SK-N-SH treated with all-trans-retinoic acid at 6 μM for 48 hours (cell line): ENCODE results near the gene SEC14L5.

Source experiments
- ATAC-seq: fragments of 200-7000 bp; cut with Tn5 transposase; 3 replicates; pipeline ENCODE4 v1.9.1; 2020; ENCODE audit warnings: mild to moderate bottlenecking, moderate library complexity
- ARNTL ChIP-seq: fragments of 450-650 bp; formaldehyde crosslinking; IDR thresholded peaks from 2 replicates; pipeline ENCODE4 v1.5.0; 2020; ENCODE audit warnings: low read depth, mild to moderate bottlenecking, moderate library complexity, borderline replicate concordance
- BACH2 ChIP-seq: fragments of 250-450 bp; sonication (Bioruptor Pico); IDR thresholded peaks from 2 replicates; pipeline ENCODE4 v1.9.0; 2021; ENCODE audit warnings: mild to moderate bottlenecking, borderline replicate concordance
- CREB5 ChIP-seq: fragments of 250-450 bp; sonication (Bioruptor Pico); IDR thresholded peaks from 2 replicates; pipeline ENCODE4 v1.5.1; 2020; ENCODE audit warnings: low read depth, mild to moderate bottlenecking, moderate library complexity
- CSDC2 ChIP-seq: fragments of 250-450 bp; sonication (Bioruptor Pico); IDR thresholded peaks from 2 replicates; pipeline ENCODE4 v1.5.0; 2020; ENCODE audit warnings: mild to moderate bottlenecking, moderate library complexity
- CSRNP3 ChIP-seq: fragments of 250-450 bp; sonication (Bioruptor Pico); IDR thresholded peaks from 2 replicates; pipeline ENCODE4 v1.5.1; 2021; ENCODE audit warnings: mild to moderate bottlenecking, moderate library complexity
- ESRRG ChIP-seq: fragments of 250-450 bp; sonication (Bioruptor Pico); IDR thresholded peaks from 2 replicates; pipeline ENCODE4 v1.6.1; 2021; ENCODE audit warnings: mild to moderate bottlenecking
- GLIS3 ChIP-seq: fragments of 250-450 bp; sonication (Bioruptor Pico); IDR thresholded peaks from 2 replicates; pipeline ENCODE4 v1.5.0; 2020; ENCODE audit warnings: mild to moderate bottlenecking, moderate library complexity
- ISL1 ChIP-seq: fragments of 250-450 bp; sonication (Bioruptor Pico); IDR thresholded peaks from 2 replicates; pipeline ENCODE4 v2.1.2; 2022; ENCODE audit warnings: mild to moderate bottlenecking, moderate library complexity
- OSR1 ChIP-seq: fragments of 250-450 bp; sonication (Bioruptor Pico); IDR thresholded peaks from 2 replicates; pipeline ENCODE4 v1.8.0; 2022; ENCODE audit warnings: moderate library complexity, mild to moderate bottlenecking, inconsistent platforms
- PATZ1 ChIP-seq: fragments of 250-450 bp; sonication (Bioruptor Pico); IDR thresholded peaks from 2 replicates; pipeline ENCODE4 v1.8.0; 2020; ENCODE audit warnings: mild to moderate bottlenecking, moderate library complexity, borderline replicate concordance
- POU6F1 ChIP-seq: fragments of 250-450 bp; sonication (Bioruptor Pico); IDR thresholded peaks from 2 replicates; pipeline ENCODE4 v1.8.0; 2021; ENCODE audit warnings: low read depth, mild to moderate bottlenecking, moderate library complexity, borderline replicate concordance
- PPARA ChIP-seq: fragments of 250-450 bp; sonication (Bioruptor Pico); IDR thresholded peaks from 2 replicates; pipeline ENCODE4 v1.5.0; 2020; ENCODE audit warnings: mild to moderate bottlenecking, borderline replicate concordance
- RARB ChIP-seq: fragments of 250-450 bp; sonication (Bioruptor Pico); IDR thresholded peaks from 2 replicates; pipeline ENCODE4 v1.8.0; 2021; ENCODE audit warnings: mild to moderate bottlenecking, moderate library complexity
- SNAI2 ChIP-seq: fragments of 250-450 bp; sonication (Bioruptor Pico); IDR thresholded peaks from 2 replicates; pipeline ENCODE4 v1.5.0; 2020; ENCODE audit warnings: mild to moderate bottlenecking, moderate library complexity
- TCF4 ChIP-seq: fragments of 250-450 bp; sonication (Bioruptor Pico); IDR thresholded peaks from 2 replicates; pipeline ENCODE4 v1.8.0; 2021; ENCODE audit warnings: mild to moderate bottlenecking, moderate library complexity, borderline replicate concordance
- TOX ChIP-seq: fragments of 250-450 bp; sonication (Bioruptor Pico); IDR thresholded peaks from 2 replicates; pipeline ENCODE4 v1.8.0; 2021; ENCODE audit warnings: mild to moderate bottlenecking, moderate library complexity, borderline replicate concordance
- TSHZ2 ChIP-seq: fragments of 250-450 bp; sonication (Bioruptor Pico); IDR thresholded peaks from 2 replicates; pipeline ENCODE4 v1.5.0; 2020; ENCODE audit warnings: mild to moderate bottlenecking, moderate library complexity
- ZC3H10 ChIP-seq: fragments of 250-450 bp; sonication (Bioruptor Pico); IDR thresholded peaks from 2 replicates; pipeline ENCODE4 v1.5.1; 2021; ENCODE audit warnings: mild to moderate bottlenecking, moderate library complexity
- ZFP3 ChIP-seq: fragments of 250-450 bp; sonication (Bioruptor Pico); IDR thresholded peaks from 2 replicates; pipeline ENCODE4 v1.5.0; 2020; ENCODE audit warnings: mild to moderate bottlenecking, moderate library complexity
- ZFP30 ChIP-seq: fragments of 450-650 bp; formaldehyde crosslinking; IDR thresholded peaks from 2 replicates; pipeline ENCODE4 v1.5.0; 2022; ENCODE audit warnings: mild to moderate bottlenecking, moderate library complexity
- ZNF565 ChIP-seq: fragments of 450-650 bp; formaldehyde crosslinking; conservative IDR thresholded peaks from 2 replicates; pipeline ENCODE4 v1.5.0; 2020; ENCODE audit warnings: low read depth, mild to moderate bottlenecking, moderate library complexity
- ZNF70 ChIP-seq: fragments of 450-650 bp; formaldehyde crosslinking; IDR thresholded peaks from 2 replicates; pipeline ENCODE4 v1.5.0; 2020; ENCODE audit warnings: mild to moderate bottlenecking, moderate library complexity
- ZNF8 ChIP-seq: fragments of 450-650 bp; formaldehyde crosslinking; IDR thresholded peaks from 2 replicates; pipeline ENCODE4 v1.5.0; 2020; ENCODE audit warnings: mild to moderate bottlenecking, moderate library complexity

The SEC14L5 gene

GRCh38 chr16:5002699-5003143 lies 44.6 kb downstream of the SEC14L5 start:
- ATAC-seq: no peak
- TF ChIP-seq SNAI2 (CRISPR knock-in tag): no peak
- no peak for TF ChIP-seq BACH2 (CRISPR knock-in tag)
- TF ChIP-seq ZNF8 (CRISPR knock-in tag): no peak
- TF ChIP-seq OSR1 (CRISPR knock-in tag): no peak
- TF ChIP-seq ESRRG (CRISPR knock-in tag): no peak

- no peak for TF ChIP-seq GLIS3
- no peak for TF ChIP-seq BACH2 (CRISPR knock-in tag)
- TF ChIP-seq PATZ1 (CRISPR knock-in tag): no peak
- TF ChIP-seq ZFP3 (CRISPR knock-in tag): no peak
- TF ChIP-seq ZC3H10: no peak
- TF ChIP-seq RARB (CRISPR knock-in tag): no peak
- no peak for TF ChIP-seq TCF4 (CRISPR knock-in tag)
- TF ChIP-seq SNAI2 (CRISPR knock-in tag): no peak
- no peak for TF ChIP-seq ISL1 (CRISPR knock-in tag)
- no peak for TF ChIP-seq PPARA (CRISPR knock-in tag)
- no peak for TF ChIP-seq ZNF565 (CRISPR knock-in tag)
- no peak for TF ChIP-seq CSRNP3 (CRISPR knock-in tag)
- no peak for TF ChIP-seq CSDC2
- no peak for TF ChIP-seq ESRRG (CRISPR knock-in tag)
Measured at GRCh38 chr16:5003211-5003610, 45.1 kb downstream of the SEC14L5 start.

GRCh38 chr16:5003828-5004227 lies 45.7 kb downstream of the SEC14L5 start:
- ATAC-seq: no peak
- TF ChIP-seq CSDC2 (no peak), SNAI2 (CRISPR knock-in tag) (no peak), RARB (CRISPR knock-in tag) (no peak), TSHZ2 (no peak), GLIS3 (no peak), ZNF565 (CRISPR knock-in tag) (no peak), OSR1 (CRISPR knock-in tag) (no peak), ZFP3 (CRISPR knock-in tag) (no peak), ZNF8 (CRISPR knock-in tag) (no peak), TCF4 (CRISPR knock-in tag) (no peak), CREB5 (CRISPR knock-in tag) (no peak), TOX (CRISPR knock-in tag) (no peak), ZNF70 (no peak), ZC3H10 (no peak), ZFP30 (CRISPR knock-in tag) (no peak), ARNTL (CRISPR knock-in tag) (no peak)

More at GRCh38 chr16:5003211-5003610, 45.1 kb downstream of the SEC14L5 start:
- ATAC-seq: no peak

GRCh38 chr16:5004311-5004710 lies 46.2 kb downstream of the SEC14L5 start:
- ATAC-seq: no peak
- TF ChIP-seq ZNF8 (CRISPR knock-in tag): no peak
- TF ChIP-seq CREB5 (CRISPR knock-in tag): no peak
- no peak for TF ChIP-seq SNAI2 (CRISPR knock-in tag)
- no peak for TF ChIP-seq POU6F1 (CRISPR knock-in tag)
- TF ChIP-seq RARB (CRISPR knock-in tag): no peak
- no peak for TF ChIP-seq CSDC2
- no peak for TF ChIP-seq TSHZ2
